HepG2 (cell line): ENCODE data around the gene LGALS4. TPM values are rescaled to one million over a fixed set of nuclear protein-coding genes. Genes with fewer than 3 reads are reported as not detected.

Source experiments
- CCAR2 ChIP-seq: fragments of 200-400 bp; formaldehyde crosslinking; optimal IDR thresholded peaks from 2 replicates; pipeline ENCODE3; 2018; ENCODE audit warnings: low read depth, mild to moderate bottlenecking, low read length, moderate library complexity
- EHMT2 ChIP-seq: fragments of 200-600 bp; sonication (generic); IDR thresholded peaks from 2 replicates; pipeline ENCODE4 v1.7.0; 2017; ENCODE audit warnings: antibody characterized with exemption, low read depth, low read length, borderline replicate concordance
- FOXK1 ChIP-seq: sonication (generic); formaldehyde crosslinking; IDR thresholded peaks from 2 replicates; pipeline ENCODE4 v1.4.0; 2020; ENCODE audit warnings: low read depth, missing genetic modification reagents, borderline replicate concordance
- FOXO1 ChIP-seq: sonication (generic); formaldehyde crosslinking; IDR thresholded peaks from 2 replicates; pipeline ENCODE4 v1.4.0; 2020; ENCODE audit warnings: missing genetic modification reagents
- GABPA ChIP-seq, 2 experiments: IDR thresholded peaks; 2 replicates each; pipeline ENCODE4 v1.6.1; 2011 to 2016; ENCODE audit warnings: low read depth in 2 of 2, low read length in 1 of 2, missing biosample characterization in 1 of 2, missing genetic modification characterization in 1 of 2
- HBP1 ChIP-seq: IDR thresholded peaks from 2 replicates; pipeline ENCODE4 v1.6.1; 2016; ENCODE audit warnings: low read depth, control low read depth
- HDAC2 ChIP-seq: sonication (generic); formaldehyde crosslinking; IDR thresholded peaks from 2 replicates; pipeline ENCODE4 v1.4.0; 2020; ENCODE audit warnings: missing genetic modification reagents
- HMG20B ChIP-seq: conservative IDR thresholded peaks from 2 replicates; pipeline ENCODE4 v1.6.1; 2016; ENCODE audit warnings: missing genetic modification reagents, missing compliant biosample characterization
- MAFF ChIP-seq: IDR thresholded peaks from 2 replicates; pipeline ENCODE4 v1.6.1; 2011; ENCODE audit warnings: low read depth, low read length, improper control_type of control experiment
- MTA3 ChIP-seq: sonication (generic); formaldehyde crosslinking; IDR thresholded peaks from 2 replicates; pipeline ENCODE4 v1.4.0; 2020; ENCODE audit warnings: missing genetic modification reagents
- NR0B2 ChIP-seq: sonication (generic); formaldehyde crosslinking; IDR thresholded peaks from 2 replicates; pipeline ENCODE4 v1.4.0; 2020; ENCODE audit warnings: mild to moderate bottlenecking, missing genetic modification reagents
- RBM39 ChIP-seq: fragments of 200-400 bp; formaldehyde crosslinking; IDR thresholded peaks from one replicate; pipeline ENCODE4 v1.6.1; 2018; ENCODE audit warnings: antibody characterized with exemption, mild to moderate bottlenecking, low read depth, low read length; ENCODE audit not compliant: poor library complexity, severe bottlenecking
- RXRA ChIP-seq: sonication (generic); formaldehyde crosslinking; IDR thresholded peaks from 2 replicates; pipeline ENCODE4 v1.5.1; 2020; ENCODE audit warnings: missing genetic modification reagents
- TAF15 ChIP-seq: fragments of 200-400 bp; formaldehyde crosslinking; IDR thresholded peaks from one replicate; pipeline ENCODE4 v1.6.1; 2018; ENCODE audit warnings: mild to moderate bottlenecking, low read depth, low read length; ENCODE audit not compliant: poor library complexity, severe bottlenecking
- TEAD3 ChIP-seq: optimal IDR thresholded peaks from 2 replicates; pipeline ENCODE3; 2016; ENCODE audit warnings: borderline replicate concordance
- ZNF276 ChIP-seq: sonication (generic); formaldehyde crosslinking; IDR thresholded peaks from 2 replicates; pipeline ENCODE4 v1.4.0; 2020; ENCODE audit warnings: mild to moderate bottlenecking, low read depth, missing genetic modification reagents
- ZNF34 ChIP-seq: sonication (generic); formaldehyde crosslinking; IDR thresholded peaks from 2 replicates; pipeline ENCODE4 v1.4.0; 2020; ENCODE audit warnings: mild to moderate bottlenecking, missing genetic modification reagents, borderline replicate concordance
- ZNF512B ChIP-seq: sonication (generic); formaldehyde crosslinking; IDR thresholded peaks from 2 replicates; pipeline ENCODE4 v1.5.1; 2020; ENCODE audit warnings: missing genetic modification reagents, mild to moderate bottlenecking, borderline replicate concordance
- ZNF749 ChIP-seq: sonication (generic); formaldehyde crosslinking; IDR thresholded peaks from 2 replicates; pipeline ENCODE4 v1.8.0; 2022; ENCODE audit warnings: mild to moderate bottlenecking, missing genetic modification reagents, moderate library complexity, borderline replicate concordance
- ZUFSP ChIP-seq: sonication (generic); formaldehyde crosslinking; IDR thresholded peaks from 2 replicates; pipeline ENCODE4 v1.9.0; 2021; ENCODE audit warnings: missing genetic modification reagents, mild to moderate bottlenecking, borderline replicate concordance
- polyA plus RNA-seq, 8 experiments: library from polyadenylated mRNA; depleted of rRNA in 3 of 8; stranded (reverse) in 7 of 8; unstranded in 1 of 8; fragments of >200 nt; fragmentation: Illumina TruSeq in 4 of 8; extraction: Trizol in 4 of 8; gene quantifications; 2 replicates each; pipeline versions ENCODE4 v1.2.1 to v1.2.3, GENCODE V29; 2011 to 2016; ENCODE audit warnings: low read depth in 4 of 8, missing spikeins in 1 of 8, mixed read lengths in 1 of 8; ENCODE audit not compliant: insufficient read depth in 1 of 8
- total RNA-seq, 5 experiments: library from RNA; depleted of rRNA; stranded (reverse); fragments of >200 nt; fragmentation: Illumina TruSeq; extraction: Trizol; gene quantifications; 2 replicates each; pipeline ENCODE4 v1.2.3, GENCODE V29; 2016; ENCODE audit warnings: low read depth in 1 of 5

Gene LGALS4
- total and polyA plus RNA-seq, 2 of the 13 experiments (the other 11 are each of a cell fraction or from before 2014, with no cell fraction given) = 0.24 to 0.71 TPM

GRCh38 chr19:38849147-38849859 is 36.6 kb upstream of the LGALS4 start (continued):
- TF ChIP-seq NR0B2 (0 out of 2 replicates have a peak, but pooled peaks have one; percentile 50), TEAD3 (CRISPR knock-in tag) (no peak), FOXO1 (CRISPR knock-in tag) (no peak; the same call in 1 of the 2 replicates), EHMT2 (no peak), ZNF749 (CRISPR knock-in tag) (peak; percentile 76; the same call in 1 of the 2 replicates), RBM39 (peak; percentile 95), TAF15 (no peak), HBP1 (CRISPR knock-in tag) (no peak), HDAC2 (CRISPR knock-in tag) (peak; percentile 58; the same call in 1 of the 2 replicates), MAFF (no peak), RXRA (peak; percentile 66), MTA3 (CRISPR knock-in tag) (no peak), ZNF512B (CRISPR knock-in tag) (no peak), ZUFSP (CRISPR knock-in tag) (no peak), CCAR2 (no peak), FOXK1 (CRISPR knock-in tag) (0 out of 2 replicates have a peak, but pooled peaks have one; percentile 21), ZNF276 (CRISPR knock-in tag) (no peak), ZNF34 (CRISPR knock-in tag) (no peak), GABPA (IDR thresholded peaks at IDR 0.05; ENCODE audit: low read depth, low read length) (peak; percentile 37; the same call in 1 of the 2 replicates), GABPA (CRISPR knock-in tag; IDR thresholded peaks at IDR 0.05; ENCODE audit: low read depth) (0 out of 2 replicates have a peak, but pooled peaks have one; percentile 40), HMG20B (CRISPR knock-in tag) (no peak)
